22Rv1 (cell line): ENCODE data around the gene NELFE.

ENCODE experiments used
- ZFX ChIP-seq: fragments of 450-650 bp; IDR thresholded peaks from 2 replicates; pipeline ENCODE4 v1.6.1; 2017; ENCODE audit warnings: antibody characterized with exemption, borderline replicate concordance
- TF ChIP-seq, protein P1 (sequence below): fragments of 450-650 bp; IDR thresholded peaks from 2 replicates; pipeline ENCODE4 v1.5.1; 2017; ENCODE audit warnings: mild to moderate bottlenecking

DNA sequence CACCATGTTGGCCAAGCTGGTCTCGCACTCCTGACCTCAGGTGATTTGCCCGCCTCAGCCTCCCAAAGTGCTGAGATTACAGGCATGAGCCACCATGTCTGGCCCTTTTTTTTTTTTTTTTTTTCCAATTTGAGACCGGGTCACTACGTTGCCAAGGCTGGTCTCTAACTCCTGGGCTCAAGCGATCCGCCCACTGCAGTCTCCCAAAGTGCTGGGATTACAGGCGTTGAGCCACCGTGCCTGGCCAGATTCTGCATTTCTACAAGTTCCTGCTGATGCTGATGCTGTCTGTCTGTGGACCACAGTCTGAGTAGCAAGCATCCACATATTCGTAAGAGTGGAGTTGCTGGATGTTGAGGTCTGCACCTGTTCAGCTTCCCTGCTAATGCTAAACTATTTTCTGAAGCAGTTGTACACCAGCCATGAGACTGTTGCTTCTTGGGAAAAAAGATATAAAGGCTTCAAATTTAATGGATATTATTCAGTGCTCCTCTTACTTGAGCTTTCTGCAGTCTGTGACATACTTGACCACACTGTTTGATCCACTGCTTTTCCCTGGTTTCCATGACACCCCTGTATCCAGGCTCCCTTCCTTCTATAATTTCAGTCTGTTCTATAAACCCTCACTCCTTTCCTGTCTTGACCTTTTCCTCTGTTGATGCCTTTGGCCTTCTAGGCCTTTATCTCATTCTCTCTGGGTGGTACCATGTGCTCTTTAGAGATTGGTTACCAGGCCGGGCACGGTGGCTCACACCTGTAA, 46.8 kb downstream of the NELFE start:
- TF ChIP-seq, protein P1, sequence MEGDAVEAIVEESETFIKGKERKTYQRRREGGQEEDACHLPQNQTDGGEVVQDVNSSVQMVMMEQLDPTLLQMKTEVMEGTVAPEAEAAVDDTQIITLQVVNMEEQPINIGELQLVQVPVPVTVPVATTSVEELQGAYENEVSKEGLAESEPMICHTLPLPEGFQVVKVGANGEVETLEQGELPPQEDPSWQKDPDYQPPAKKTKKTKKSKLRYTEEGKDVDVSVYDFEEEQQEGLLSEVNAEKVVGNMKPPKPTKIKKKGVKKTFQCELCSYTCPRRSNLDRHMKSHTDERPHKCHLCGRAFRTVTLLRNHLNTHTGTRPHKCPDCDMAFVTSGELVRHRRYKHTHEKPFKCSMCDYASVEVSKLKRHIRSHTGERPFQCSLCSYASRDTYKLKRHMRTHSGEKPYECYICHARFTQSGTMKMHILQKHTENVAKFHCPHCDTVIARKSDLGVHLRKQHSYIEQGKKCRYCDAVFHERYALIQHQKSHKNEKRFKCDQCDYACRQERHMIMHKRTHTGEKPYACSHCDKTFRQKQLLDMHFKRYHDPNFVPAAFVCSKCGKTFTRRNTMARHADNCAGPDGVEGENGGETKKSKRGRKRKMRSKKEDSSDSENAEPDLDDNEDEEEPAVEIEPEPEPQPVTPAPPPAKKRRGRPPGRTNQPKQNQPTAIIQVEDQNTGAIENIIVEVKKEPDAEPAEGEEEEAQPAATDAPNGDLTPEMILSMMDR = no peak
- TF ChIP-seq ZFX = no peak
